NCI-H2196 treated with DMSO at 0.1 percent for 48 hours (cell line): ENCODE measurements around the gene ADISSP.

ENCODE experiments used
- DNase-seq: peaks from one replicate; lab custom pipeline; 2025; ENCODE audit not compliant: unreplicated experiment; lab: John Stamatoyannopoulos, UW

Gene ADISSP

DNA sequence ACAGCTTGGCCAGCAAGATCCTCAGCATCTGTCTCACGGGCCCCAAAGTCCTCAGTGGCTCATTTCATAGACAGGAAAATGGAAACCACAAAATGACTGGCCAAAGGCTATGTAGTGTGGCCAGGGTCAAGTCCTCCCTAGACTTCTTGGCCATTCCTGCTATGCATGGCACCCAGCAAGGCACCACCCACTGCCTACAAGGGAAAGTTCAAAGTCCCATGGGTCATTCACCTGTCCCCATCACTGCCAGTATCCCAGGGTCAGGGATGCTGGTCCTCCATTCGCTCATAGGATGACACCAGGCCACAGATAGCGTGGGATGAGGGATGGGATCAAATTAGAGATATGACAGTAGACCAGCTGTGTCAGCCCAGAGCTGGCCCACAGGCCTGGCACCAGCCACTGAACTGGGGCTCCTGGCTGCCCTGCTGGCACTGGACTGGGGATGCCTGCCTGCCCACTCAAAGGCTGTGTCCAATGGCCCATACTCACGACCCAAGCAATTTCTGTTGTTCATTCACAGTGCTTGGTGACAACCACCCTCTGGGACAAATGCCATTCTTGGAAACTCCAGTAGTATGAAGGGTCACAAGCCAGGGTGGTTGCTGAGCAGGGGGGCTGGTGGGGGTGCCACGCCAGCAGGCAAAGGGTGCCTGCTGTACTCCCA is 11.6 kb downstream of the ADISSP start:
- DNase-seq, result no peak

DNA sequence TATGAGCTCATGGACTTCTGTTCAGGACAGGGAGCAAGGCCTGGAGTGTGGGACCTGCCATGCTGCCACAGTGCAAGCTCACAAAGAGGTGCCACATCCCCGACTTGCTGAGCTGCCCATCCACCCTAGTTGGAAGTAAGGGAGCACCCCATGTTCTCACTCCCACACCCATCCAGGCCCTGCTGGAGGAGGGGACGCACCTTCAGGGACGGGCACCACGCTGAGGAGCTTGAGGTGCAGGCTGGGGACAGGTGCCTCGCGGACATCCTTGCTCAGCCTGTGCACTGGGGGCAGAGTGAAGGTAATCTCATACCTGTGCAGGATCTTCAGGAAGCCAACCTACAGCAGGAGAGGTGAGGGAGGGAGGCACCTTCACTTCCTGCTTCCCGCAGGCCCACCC is 12.3 kb downstream of the ADISSP start:
- no peak for DNase-seq

DNA sequence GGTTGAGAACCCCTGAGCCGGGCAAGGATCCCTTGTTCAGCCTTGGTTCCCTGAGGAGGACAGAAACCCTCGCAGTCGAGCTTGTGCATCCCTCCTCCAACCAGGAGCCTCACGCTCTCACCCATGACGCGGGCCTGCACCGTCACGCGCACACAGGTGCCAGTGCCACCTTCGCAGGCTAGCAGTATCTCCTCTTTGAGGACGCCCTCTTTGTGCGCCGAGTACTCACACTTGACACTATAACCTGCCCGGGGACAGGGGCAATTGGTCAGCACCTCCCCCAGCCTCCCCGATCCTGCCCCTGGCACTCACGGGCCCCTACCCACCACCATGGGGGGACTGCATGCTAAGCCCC is 13.3 kb downstream of the ADISSP start:
- DNase-seq, result no peak

DNA sequence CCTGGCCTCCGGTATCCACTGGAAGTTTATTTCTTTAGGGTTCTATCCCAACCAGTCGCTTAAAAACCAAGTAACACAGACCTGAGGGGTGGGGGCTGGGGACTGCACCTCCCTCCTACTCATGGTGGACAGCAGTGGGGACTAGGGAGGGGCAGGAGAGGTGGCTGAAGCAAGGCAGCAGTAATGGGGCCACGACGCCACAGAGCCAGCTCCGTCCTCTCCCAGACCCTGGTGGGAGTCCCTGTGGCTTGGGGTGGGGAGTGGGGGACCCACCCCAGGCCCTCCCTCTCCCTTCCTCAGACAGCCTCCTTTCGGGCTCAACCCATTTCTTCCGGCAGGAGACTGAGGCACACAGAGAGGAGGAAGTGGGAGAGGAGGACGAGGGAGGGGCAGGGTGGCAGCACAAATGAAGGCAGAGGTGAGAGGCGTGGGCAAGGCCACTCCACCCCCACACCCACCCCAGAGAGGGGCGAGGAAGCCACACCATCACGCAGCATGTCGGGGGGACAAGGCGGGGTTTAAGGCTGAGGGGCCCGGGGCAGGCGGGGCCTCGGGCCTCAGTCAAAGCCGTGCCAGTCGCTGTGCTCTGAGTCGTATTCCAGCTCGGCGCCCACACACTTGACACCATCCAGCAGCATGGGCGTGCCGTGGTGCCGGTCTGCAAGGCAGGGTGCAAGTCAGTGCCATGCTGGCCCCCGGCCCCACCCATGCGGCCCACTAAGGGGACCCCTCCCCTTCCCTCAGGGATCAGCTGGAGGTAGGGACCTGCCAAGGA is 13.9 kb downstream of the ADISSP start:
- no peak for DNase-seq

DNA sequence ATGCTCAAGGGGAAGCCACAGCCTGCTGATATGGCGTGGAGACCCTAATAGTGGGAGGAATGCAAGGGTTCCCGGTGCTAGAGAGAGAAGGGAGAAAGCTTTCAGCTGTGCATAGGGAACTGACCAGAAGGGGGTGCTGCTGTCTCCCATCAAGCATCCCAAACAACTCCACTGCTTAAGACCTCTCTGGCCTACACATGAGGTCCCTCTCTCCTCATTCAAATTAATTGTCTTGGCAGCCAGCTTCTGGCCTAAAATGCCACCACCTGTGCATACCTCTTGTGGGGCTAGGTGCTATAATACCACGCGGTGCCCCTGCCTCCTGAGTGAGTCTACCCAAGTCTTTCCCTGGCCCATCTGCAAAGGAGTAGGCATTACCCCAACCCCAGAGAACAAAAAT is 14.5 kb downstream of the ADISSP start:
- DNase-seq, result peak; percentile 38

DNA sequence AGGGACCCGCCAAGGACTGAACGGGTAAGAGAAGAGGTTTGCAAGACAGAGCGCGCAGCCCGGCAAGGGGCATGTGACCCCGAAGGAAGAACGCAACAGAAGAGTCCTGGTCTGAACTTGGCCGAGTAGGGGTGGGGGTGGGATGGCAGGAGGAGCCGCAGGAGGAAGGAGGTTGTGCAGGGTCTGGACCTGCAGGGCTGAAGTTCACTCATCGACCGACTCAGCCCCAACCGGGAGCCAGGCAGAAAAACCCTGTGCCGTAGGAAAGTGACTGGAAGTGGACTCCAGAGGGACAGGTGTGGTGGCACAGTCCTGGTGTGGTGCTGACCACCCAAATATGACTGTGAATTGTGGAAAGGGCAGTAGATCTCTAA is 15.2 kb downstream of the ADISSP start:
- no peak for DNase-seq

DNA sequence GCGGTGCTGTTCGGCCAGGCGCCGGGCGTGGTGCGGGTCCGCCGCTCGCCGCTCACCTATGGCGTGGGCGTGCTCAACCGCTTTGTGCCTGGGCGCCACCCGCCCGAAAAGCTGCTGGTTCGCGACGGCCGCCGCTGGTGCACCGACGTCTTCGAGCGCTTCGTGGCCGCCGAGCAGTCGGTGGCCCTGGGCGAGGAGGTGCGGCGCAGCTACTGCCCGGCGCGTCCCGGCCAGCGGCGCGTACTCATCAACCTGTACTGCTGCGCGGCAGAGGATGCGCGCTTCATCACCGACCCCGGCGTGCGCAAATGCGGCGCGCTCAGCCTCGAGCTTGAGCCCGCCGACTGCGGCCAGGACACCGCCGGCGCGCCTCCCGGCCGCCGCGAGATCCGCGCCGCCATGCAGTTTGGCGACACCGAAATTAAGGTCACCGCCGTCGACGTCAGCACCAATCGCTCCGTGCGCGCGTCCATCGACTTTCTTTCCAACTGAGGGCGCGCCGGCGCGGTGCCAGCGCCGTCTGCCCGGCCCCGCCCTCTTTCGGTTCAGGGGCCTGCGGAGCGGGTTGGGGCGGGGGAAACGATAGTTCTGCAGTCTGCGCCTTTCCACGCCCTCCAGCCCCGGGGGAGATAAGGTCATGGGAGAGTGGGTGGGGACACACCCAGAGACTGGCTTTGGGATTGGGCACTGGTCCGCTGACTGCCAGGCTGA is 15.7 kb downstream of the ADISSP start:
- DNase-seq, result peak; percentile 84

DNA sequence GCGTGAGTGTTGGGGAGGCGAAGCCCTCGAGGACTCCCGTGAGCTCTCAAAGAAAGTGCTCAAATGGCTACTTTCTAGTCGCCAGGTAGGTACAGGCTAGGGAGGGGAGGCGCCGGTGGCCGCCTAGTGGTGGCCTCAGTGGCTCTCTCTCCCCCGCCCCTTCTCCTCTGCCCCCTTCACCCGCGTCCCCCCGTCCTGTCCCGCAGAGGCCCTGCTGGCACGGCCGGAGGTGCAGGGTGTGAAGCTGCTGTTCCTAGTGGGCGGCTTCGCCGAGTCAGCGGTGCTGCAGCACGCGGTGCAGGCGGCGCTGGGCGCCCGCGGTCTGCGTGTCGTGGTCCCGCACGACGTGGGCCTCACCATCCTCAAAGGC is 16.3 kb downstream of the ADISSP start:
- no peak for DNase-seq

DNA sequence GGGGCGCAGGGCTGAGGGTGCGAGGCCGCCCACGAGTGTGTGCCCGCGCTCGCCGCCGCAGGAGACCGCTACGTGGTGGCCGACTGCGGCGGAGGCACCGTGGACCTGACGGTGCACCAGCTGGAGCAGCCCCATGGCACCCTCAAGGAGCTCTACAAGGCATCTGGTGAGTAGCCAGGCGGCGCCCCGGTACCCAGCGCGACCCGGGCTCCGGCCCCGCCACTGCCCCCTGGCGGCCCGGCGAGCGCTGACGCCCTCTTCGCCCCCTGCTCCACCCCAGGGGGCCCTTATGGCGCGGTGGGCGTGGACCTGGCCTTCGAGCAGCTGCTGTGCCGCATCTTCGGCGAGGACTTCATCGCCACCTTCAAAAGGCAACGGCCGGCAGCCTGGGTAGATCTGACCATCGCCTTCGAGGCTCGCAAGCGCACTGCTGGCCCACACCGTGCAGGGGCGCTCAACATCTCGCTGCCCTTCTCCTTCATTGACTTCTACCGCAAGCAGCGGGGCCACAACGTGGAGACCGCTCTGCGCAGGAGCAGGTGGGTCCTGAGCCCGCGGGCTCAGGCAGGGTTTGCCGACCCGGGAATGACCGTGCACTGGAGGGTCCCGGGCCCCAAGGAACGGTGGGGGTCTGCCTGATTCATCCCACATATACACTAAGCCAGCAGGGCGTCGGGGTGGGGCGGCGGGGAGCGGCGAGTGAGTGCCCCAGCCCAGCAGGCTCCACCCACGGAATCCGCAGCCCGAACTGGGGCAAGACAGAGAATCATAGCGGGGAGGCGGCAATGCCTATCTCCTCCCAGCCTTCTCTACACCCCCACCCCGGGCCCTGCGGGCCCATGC is 17.6 kb downstream of the ADISSP start:
- DNase-seq, result no peak

DNA sequence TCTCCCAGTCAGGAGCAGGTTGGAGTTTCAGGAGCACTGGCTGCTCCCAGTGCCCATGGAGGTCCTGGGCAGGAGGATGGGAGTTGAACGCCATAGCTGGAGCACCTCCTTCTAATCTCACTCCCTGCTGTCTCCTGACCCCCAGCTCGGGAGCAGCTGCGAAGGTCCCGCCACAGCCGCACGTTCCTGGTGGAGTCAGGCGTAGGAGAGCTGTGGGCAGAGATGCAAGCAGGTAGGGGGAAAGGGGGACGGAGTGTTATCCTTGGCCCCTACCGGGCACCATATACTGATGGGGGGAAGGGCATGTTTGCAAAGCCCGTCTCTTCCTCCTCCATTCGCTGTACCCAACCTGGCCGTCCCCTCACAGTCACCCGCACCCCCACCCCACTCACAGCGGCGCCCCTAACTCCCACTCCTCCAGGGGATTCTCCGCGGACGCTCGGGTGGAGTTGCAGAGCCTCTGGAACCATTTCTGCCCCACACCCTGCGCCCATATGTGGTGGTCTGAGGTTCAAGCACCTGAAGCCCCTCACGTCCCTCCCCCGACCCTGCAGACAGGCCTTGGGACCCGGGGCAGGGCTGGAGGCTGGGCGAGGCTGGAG is 18.4 kb downstream of the ADISSP start:
- no peak for DNase-seq

DNA sequence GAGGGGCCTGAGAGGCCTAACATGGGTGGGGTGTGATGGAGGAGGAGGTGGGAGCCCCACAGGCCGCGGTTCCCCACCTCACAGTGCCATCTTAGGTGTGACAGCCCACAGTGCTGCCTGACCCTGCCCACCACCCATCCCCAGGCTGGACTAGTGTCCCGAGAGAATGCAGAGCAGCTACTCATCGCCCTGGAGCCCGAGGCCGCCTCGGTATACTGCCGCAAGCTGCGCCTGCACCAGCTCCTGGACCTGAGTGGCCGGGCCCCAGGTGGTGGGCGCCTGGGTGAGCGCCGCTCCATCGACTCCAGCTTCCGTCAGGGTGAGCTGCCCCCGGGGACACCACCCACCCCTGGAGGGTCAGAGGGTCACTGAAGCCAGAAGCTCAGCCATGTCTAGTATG is 19.5 kb downstream of the ADISSP start:
- no peak for DNase-seq

DNA sequence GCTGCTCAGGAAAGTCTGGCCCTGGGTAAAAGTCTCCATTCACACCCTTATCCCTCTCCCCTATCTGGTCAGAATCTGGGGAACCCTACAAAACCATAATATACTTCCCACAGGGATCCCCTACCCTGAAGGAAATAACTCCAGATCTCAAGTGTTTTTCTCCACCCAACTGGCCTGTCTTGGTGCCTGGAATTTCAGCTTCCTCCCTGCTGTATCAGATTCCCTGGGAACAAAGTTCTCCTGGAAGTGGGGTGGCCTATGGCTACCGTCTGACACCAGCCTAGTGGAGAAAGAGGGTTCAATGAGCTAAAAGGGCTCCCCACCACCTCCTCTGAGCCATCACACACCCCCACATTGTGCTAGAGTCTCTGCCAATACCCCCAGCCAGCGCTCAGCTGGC is 20.1 kb downstream of the ADISSP start:
- DNase-seq, result no peak

DNA sequence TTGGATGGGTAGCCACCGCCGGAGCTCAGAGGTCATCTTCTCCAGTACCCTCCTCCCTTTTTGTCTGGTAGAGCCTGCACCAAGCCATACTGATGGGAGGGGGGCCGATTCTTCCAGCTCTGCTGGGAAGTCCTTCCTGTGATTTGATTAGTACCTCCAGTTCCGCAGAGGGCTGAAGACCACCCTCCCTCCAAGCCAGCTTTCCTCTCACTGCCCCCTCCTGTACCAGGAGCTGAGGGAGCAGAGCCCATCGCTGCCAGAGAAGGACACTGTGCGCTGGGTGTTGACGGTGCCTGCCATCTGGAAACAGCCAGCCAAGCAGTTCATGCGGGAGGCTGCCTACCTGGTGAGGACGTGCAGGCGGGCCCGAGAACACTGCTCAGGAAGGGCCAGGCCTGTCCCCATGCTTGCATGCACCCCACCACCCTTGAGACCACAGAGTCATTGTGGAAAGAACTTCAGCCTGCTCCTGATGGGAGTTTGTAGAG is 21.8 kb downstream of the ADISSP start:
- no peak for DNase-seq

DNA sequence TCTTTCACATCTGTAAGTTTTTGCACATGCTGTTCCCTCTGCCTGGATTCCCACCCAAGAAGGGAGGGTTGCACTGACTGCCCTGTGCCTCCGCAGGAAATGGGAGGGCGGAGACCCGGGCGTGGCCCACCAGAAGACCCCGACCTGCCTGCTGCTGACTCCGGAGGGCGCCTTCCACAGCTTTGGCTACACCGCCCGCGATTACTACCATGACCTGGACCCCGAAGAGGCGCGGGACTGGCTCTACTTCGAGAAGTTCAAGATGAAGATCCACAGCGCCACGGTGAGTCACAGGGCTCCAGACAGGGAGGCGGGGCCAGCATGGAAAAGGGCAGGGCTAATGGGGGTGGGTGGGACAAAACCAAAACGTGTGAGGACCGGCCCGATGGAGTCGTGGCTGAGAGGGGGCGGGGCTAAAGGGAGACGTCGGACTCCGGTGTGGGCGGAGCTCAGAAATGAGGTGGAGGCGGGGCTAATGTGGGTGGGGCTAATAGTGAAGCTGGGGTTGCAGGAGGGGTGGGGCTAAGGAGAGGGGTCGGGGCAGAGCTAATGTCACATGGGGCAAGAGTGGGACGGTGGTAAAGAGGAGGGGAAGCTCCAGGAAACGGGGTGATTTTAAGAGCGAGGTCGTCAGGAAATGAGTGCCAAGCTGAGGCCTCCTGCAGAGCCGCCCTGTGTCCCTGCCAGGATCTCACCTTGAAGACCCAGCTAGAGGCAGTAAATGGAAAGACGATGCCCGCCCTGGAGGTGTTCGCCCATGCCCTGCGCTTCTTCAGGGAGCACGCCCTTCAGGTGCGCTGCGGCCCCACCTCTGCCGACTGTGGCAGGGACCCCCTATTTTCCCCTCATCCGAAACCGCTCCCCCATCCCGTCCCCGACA is 22.5 kb downstream of the ADISSP start:
- DNase-seq, result peak; percentile 51

DNA sequence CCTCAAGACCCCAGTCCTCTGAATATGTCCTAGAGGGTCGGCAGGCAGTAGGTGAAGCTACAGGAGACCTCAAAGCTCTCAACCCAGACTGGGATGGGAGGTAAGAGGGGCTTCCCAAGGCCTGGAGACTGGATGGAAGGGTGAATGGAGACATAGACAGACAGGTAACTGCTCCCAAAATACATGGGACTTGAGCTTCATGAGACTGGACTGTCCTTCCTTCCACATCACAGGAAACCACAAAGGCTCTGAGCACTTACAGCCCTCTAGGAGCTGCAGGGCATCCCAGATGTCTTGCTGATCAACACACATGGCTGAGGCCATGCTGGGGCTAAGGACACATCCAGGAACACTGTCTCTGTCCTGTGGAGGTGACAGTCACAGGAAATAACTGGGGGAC is 23.5 kb downstream of the ADISSP start:
- no peak for DNase-seq

DNA sequence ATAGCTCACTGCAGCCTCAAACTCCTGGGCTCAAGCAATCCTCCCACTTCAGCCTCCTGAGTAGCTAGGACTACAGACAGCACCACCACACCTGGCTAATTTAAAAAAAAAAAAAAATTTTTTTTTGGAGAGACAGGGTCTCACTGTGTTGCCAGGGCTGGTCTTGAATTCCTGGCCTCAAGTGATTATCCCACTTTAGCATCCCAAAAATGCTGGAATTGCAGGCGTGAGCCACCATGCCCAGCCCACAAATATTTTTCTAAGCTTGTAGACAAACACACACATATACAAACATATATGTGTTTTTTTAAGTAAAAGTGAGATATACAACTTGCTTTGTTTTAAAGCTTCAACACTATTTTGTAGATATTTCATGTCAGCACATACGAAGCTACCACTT is 24.3 kb downstream of the ADISSP start:
- DNase-seq, result no peak

DNA sequence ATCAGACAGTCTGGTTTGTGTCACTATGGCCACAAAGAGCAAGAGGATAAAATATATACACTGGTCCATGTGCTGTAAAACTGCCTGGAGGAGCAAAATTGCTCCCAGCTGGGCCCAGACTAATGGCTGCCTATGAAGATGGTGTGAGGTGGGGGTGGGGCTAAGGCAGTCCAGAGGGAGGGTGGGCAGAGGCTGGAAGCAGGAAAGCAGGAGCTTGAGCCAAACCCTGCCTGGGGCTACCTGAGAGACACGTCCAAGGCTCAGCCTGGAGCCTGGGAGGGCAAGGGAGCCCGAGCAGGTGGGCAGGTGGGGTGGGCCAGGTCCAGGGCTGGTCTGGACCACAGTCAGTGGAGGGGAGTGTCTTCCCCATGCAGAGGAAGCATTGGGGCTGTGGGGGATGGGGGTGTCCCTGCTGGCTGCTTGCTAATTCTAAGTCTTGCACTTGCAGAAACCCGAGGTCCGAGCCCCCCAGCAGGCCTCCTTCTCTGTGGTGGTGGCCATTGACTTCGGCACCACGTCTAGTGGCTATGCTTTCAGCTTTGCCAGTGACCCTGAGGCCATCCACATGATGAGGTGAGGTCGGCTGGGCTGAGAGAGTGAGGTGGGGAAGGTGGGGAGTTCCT is 25.6 kb downstream of the ADISSP start:
- DNase-seq, result no peak

DNA sequence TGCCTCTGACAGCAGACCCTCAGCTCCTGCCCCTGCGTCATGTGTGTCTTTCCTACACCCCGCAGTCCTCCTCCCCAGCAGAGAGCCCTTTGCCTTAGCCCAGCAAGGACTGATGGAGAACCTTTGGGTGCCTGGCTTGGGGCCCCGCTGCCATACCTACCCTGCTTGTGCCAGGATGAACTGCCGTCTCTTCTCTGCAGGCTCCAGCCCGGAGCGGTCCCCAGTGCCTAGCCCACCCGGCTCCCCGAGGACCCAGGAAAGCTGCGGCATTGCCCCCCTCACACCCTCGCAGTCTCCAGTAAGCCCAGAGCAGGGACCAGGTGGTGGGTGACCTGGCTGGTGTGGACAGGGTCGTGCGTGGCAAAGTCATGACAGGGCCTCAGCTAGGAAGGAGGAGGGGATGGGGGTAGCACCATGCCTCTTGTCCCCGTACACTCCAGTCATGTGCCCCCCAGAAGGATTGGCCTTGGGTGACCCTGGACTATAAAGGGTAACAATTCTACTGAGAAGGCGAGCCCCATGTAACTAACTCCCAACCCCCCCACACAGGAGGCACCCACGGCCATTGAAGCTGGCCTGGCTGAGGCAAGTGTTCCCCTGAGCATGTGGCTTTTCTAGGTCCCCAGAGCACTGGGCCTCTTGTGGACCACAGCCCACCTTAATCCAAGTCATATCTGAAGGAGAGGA is 26.8 kb downstream of the ADISSP start:
- no peak for DNase-seq

DNA sequence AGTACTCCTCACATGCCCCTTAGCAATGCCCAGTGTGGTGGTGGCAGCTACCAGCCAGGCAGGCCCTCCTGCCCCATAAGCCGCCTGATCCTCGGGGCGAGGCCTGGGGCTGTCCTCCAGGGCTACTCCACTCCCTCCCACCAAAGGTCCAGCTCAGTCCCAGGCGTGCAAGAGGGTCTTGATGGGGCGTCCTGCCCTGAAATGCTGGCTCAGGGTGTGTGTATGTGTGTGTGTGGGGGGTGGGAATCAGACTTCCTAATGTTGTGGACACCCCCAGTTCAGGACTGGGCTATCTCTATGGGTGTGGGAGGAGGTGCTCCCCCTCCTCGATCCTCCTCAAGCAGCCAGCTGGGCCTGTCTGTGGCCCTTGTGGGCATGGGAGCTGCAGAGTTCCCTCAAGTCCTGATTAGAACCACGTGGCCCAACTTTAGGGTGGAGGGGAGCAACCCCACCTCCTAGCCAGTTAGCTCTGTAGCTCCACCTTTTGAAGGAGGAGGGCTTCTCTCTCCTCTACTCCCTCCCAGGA is 27.6 kb downstream of the ADISSP start:
- no peak for DNase-seq
